Measurements from ENCODE around the gene GAL3ST3.
"Not testable (repeated sequence)": the region's sequence is repeated elsewhere in the genome, so short reads cannot be mapped to it uniquely, and the experiment has no call there.

GAL3ST3 gene

GRCh38 chr11:66048547-66049323, at the start of gene GAL3ST3:
GAL3ST3 (minus strand) TSS chr11:66049161; CDS start chr11:66045415, 3,746 bp downstream.
- TF ChIP-seq CTCF (IDR thresholded peaks at IDR 0.05; ENCODE audit: extremely low read depth, missing control alignments) = no peak
- no peak for DNase-seq (ENCODE audit: low spot score)

- not testable (repeated sequence) for DNase-seq (ENCODE audit: low spot score)
These were observed 43.2 kb upstream of the GAL3ST3 start for GRCh38 chr11:66092125-66092524.

GRCh38 chr11:66090288-66090687, 41.3 kb upstream of the GAL3ST3 start:
- no peak for TF ChIP-seq CTCF (IDR thresholded peaks at IDR 0.05; ENCODE audit: extremely low read depth, missing control alignments)
- DNase-seq (ENCODE audit: low spot score) = no peak

GRCh38 chr11:66089067-66089466, 40.1 kb upstream of the GAL3ST3 start:
- TF ChIP-seq CTCF (IDR thresholded peaks at IDR 0.05; ENCODE audit: extremely low read depth, missing control alignments) = no peak
- no peak for DNase-seq (ENCODE audit: low spot score)

- no peak for DNase-seq (ENCODE audit: low spot score)
- no peak for TF ChIP-seq CTCF (IDR thresholded peaks at IDR 0.05; ENCODE audit: extremely low read depth, missing control alignments)
These were observed 38.4 kb upstream of the GAL3ST3 start for GRCh38 chr11:66087148-66087908.

- TF ChIP-seq CTCF (IDR thresholded peaks at IDR 0.05; ENCODE audit: extremely low read depth, missing control alignments) = no peak
- DNase-seq (ENCODE audit: low spot score) = no peak
These were observed 36.0 kb upstream of the GAL3ST3 start for GRCh38 chr11:66084821-66085475.

- TF ChIP-seq CTCF (IDR thresholded peaks at IDR 0.05; ENCODE audit: extremely low read depth, missing control alignments) = no peak
- no peak for DNase-seq (ENCODE audit: low spot score)
These were observed 34.8 kb upstream of the GAL3ST3 start for GRCh38 chr11:66083767-66084166.

All from GM20000 (cell line).